AG08396 (cell line): ENCODE measurements around the gene FOXA2.
"Not testable (repeated sequence)": the region's sequence is repeated elsewhere in the genome, so short reads cannot be mapped to it uniquely, and the experiment has no call there.

Source experiments
- DNase-seq: peaks from one replicate; pipeline ENCODE4 v3.0.0; 2012; ENCODE audit warnings: low spot score, mixed read lengths

FOXA2 gene

DNA sequence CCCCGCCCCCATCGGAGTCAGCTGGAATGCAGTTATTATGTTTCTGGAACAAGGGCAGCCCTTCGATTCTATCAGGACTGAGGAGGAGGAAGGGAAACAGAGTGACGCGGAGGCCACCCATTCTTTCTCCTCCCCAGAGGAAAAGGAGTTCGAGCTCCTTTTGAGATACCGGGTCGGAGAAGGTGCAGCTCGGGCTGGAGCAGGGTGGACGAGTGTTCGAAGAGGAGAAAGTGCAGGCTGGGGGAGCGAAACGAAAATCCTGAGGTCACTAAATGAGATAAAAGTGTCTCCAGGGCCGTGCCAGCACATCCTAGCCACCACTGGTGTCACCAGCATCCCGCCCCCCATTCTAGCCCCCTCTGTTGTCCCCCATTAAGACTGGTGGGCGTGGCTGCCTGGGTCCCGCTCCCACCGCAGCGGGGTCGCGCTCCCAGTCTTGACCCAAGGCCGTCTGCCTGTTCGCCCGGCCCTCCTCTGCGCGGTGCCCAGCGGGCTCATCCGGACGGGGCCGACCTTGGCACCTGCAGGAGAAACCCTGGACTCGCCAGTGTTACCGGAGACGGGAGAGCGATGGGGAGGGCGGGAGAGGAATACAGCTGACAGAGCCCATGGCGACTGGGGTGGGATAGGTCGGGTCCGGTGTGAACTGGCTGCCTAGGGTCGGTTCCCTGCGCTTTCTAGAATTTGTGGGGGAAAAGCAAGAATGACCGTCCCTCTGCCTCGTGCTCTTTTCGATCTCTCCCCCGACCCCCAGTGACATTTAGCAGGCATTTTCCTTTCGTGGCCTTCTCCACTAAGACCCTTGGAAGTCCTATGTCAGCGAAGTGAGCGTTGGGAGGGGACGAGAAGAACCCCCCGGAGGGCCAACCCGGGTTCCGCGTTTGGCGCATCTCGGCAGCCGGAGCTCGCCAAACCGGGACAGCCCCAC is 16.2 kb downstream of the FOXA2 start:
- DNase-seq, result no peak

- DNase-seq, result no peak
Measured at GRCh38 chr20:22566876-22567658, 17.3 kb downstream of the FOXA2 start.

DNA sequence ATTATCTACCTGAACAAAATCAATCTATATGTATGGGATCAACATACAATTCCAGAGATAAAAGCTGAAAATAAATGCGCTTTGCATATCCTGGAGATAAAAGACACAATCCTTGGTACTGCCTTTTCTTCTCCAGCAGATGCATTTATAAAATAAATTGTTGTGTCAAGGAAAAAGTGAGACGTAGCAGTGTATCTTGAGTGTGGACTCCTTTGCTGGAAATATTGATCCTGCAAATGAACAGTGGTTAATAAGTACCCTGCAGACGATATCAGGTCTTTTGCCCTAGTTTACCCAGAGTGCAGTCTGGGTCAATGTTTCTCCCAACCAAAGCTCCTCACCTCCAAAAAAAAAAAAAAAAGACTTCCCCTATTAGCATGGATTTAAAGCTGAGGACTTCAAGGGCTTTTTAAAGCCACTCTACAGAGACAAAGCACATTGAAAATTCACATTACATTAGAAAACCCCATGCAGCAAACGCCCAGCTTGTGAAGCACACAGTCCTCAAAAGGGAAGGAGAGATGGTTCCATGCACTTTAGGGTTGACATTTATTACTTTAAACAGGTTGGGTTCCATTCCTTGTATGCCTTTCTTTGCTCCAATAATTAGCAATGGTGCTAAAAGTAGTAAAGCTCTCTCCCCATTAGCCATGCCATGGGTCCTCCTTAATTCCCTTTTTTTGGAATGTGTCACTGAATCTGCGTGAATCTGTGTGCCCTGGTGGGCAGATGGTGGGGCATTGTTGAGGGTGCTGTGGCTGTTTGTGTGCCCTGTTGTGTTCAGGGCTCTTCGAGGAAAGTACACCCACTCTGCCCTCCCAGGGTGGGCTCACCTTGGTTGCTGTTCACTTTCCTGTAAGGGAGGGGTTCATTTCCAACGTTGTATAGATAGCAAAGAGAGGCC is 21.1 kb downstream of the FOXA2 start:
- no peak for DNase-seq

GRCh38 chr20:22562620-22563019 is 21.8 kb downstream of the FOXA2 start:
- no peak for DNase-seq

- no peak for DNase-seq
Measured at GRCh38 chr20:22561965-22562577, 22.3 kb downstream of the FOXA2 start.

DNA sequence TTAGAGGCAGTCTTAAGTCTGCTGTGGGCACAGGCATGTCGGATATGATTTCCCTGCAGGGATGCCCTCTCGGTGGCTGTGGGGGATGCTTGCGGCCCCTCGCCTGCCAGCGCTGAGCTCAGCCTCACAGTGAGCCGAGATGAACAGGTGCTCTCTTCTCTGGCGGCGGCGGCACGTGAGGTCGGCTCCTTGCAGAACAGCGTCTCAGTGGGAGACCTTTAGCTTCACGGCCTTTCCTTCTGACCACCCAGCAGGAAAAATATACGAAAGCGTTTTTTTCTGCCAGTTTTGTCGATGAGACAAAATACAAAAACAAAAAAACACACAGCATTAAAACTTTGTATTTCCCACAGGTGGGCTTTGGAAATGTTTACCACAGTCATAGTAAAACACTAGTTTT is 23.6 kb downstream of the FOXA2 start:
- no peak for DNase-seq

DNA sequence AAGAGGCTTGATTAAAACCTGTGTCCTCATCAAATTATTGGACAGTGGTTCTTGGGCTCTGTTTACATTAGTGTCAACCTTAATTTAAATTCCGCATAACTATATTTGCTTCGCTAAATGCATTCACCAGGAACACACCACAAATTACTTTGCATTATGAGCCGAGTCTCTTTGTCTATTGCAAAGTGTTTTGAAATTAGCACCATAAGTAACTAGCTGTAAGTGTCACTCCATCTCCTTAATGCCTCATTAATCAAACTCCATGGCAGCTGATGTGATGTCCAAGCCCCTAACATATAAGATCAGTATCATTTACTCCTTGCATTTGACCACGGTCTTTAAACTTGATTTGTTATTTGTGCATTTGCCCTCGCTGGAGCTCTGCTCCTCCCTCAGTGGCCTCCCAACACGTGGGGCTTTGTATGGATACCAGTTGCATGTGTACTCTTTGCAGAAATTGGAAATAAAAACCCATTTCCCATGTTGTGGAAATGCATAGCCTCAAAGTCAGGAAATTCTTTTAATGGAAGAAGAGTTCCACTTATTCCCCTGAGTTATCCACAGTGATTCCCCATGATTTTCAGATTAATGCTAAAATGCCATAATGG is 24.6 kb downstream of the FOXA2 start:
- DNase-seq, result no peak

- no peak for DNase-seq
Measured at GRCh38 chr20:22557403-22558276, 26.7 kb downstream of the FOXA2 start.

GRCh38 chr20:22556565-22557056 is 27.8 kb downstream of the FOXA2 start:
- no peak for DNase-seq

- no peak for DNase-seq
Measured at GRCh38 chr20:22555791-22556564, 28.4 kb downstream of the FOXA2 start.

- no peak for DNase-seq
Measured at GRCh38 chr20:22554391-22554790, 30.0 kb downstream of the FOXA2 start.

GRCh38 chr20:22550514-22550913 is 33.9 kb downstream of the FOXA2 start:
- DNase-seq, result not testable (repeated sequence)

- DNase-seq, result no peak
Measured at GRCh38 chr20:22548040-22548439, 36.3 kb downstream of the FOXA2 start.

DNA sequence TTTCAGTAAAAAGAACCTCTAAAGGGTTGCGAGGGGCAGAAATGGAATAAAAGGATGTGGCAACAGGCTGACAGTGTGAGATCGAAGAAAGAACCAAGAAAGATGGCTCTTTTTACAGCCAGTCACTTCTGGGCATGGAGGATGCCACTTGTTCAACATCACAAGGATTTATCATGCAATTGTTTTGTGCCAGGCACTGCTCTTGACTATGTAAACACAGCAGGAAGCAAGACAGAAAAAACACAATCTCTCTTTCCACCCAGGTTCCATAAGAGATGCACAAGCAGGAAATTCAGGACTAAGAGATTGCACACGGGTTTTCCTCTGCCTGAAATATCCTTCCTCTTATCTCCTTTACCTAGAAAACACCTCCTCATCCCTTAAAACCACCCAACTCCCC is 38.0 kb downstream of the FOXA2 start:
- no peak for DNase-seq

- no peak for DNase-seq
Measured at GRCh38 chr20:22545045-22545444, 39.3 kb downstream of the FOXA2 start.

- DNase-seq, result no peak
Measured at GRCh38 chr20:22544462-22544861, 39.9 kb downstream of the FOXA2 start.

- DNase-seq, result no peak
Measured at GRCh38 chr20:22542427-22542826, 41.9 kb downstream of the FOXA2 start.

DNA sequence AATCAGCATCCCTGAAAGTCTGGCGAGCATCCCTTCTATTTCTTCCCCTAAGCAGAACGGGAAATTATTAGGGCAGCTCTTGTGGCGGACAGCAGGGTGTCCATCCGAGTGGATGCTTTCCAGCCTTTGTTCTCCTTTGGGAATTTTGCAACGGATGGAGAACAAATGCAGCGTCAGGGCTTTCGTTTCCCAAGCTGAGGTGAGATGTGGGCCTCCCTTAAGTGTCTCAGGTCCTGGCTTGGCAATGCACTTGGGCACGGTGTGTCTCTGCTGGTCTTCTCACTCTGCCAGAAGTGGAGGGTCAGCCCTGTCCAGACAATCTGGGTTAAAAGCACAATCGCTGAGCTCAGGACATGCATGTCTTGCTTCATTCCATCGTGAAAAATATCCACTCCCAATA is 43.5 kb downstream of the FOXA2 start:
- no peak for DNase-seq
